Tibial artery (tissue), 4 donors: ENCODE data around the gene RNF144A.

ENCODE experiments used
- DNase-seq, 2 donors: peaks; one replicate each; pipeline ENCODE4 v3.0.0-alpha.2; 2019
- H3K27ac ChIP-seq, 2 donors: fragments of 200-600 bp; sonication (generic) in 1 of 2; 1 replicate in 1 of 2; 2 replicates in 1 of 2; pipeline ENCODE4 v1.5.1; 2018 to 2019; ENCODE audit warnings: mild to moderate bottlenecking in 1 of 2
- H3K27me3 ChIP-seq, 2 donors: fragments of 200-600 bp; sonication (generic) in 1 of 2; one replicate each; pipeline versions ENCODE4 v1.5.1 to v1.6.0; 2016 to 2019
- H3K36me3 ChIP-seq, 3 donors: fragments of 200-600 bp; sonication (generic) in 2 of 3; one replicate each; pipeline ENCODE4 v1.5.1; 2016 to 2019; ENCODE audit warnings: mild to moderate bottlenecking in 2 of 3
- H3K4me1 ChIP-seq, 4 donors: fragments of 200-600 bp; sonication (generic) in 2 of 4; 1 replicate in 3 of 4; 2 replicates in 1 of 4; pipeline ENCODE4 v1.5.1; 2016 to 2019
- H3K4me3 ChIP-seq, 2 donors: fragments of 200-600 bp; sonication (generic) in 1 of 2; 1 replicate in 1 of 2; 2 replicates in 1 of 2; pipeline ENCODE4 v1.5.1; 2018 to 2019; ENCODE audit warnings: mild to moderate bottlenecking in 2 of 2
- H3K9me3 ChIP-seq, 3 donors: fragments of 200-600 bp; sonication (generic) in 1 of 3; one replicate each; pipeline ENCODE4 v1.5.1; 2016 to 2019
- intact Hi-C: fragments of 100-400 bp; cut with DNase I; formaldehyde crosslinking; loops from one replicate; pipeline ENCODE4 v1.15.0; 2023; ENCODE audit warnings: low total_unique reads
- TF ChIP-seq, protein P1 (sequence below), 2 experiments: fragments of 200-600 bp in 1 of 2; fragments of 450-650 bp in 1 of 2; IDR thresholded peaks; one replicate each; pipeline ENCODE4 v1.5.1; 2017 to 2019; ENCODE audit warnings: antibody characterized with exemption in 2 of 2, mild to moderate bottlenecking in 1 of 2, moderate library complexity in 1 of 2

Gene RNF144A

DNA sequence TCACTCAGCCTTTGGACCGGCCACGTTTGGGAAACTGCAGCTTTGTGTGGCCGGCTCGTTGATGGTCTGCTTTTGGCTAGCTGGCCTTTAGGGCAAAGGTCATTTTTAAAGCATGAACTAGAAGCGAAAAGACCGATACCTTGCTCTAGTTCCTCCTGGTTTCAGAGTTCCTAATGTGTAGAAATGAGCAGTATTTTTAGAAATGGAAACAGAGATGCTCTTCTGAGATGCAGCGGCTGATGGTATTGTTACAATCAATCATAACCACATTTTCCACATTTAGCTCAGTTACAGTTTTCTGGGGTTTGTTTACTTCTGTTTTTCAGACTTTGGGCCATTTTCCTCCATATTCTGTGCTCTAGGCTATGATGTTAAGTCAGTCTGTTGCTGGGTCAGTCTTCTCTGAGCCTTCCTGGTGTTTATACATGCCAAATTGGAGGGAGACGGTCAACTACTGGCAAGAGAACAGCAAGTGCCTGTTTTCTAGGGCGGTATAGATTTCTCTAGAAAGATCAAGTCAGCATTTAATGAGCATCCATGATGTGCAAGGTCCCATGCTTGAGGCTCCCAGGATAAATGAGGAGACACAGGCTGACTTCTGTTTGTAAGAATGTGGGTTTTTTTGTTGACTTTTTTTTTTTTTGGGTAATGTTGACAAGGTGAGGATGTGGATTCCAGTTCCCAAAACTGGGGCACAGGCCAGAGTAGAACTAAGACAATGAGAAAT, 28.0 kb downstream of the RNF144A start:
- Histone ChIP-seq H3K27ac (no peak overlapping the region), H3K4me1 (no peaks in the 10 kb centered on the region), H3K27me3 (no peaks in the 10 kb centered on the region), H3K4me3 (no peak overlapping the region), H3K36me3 (peaks cover 0 to 10% (median 0%) of the 10 kb centered on the region in 3 donors), H3K9me3 (no peaks in the 10 kb centered on the region)
- DNase-seq, result no peak
- intact Hi-C loops, result no loop called here
- TF ChIP-seq, protein P1, sequence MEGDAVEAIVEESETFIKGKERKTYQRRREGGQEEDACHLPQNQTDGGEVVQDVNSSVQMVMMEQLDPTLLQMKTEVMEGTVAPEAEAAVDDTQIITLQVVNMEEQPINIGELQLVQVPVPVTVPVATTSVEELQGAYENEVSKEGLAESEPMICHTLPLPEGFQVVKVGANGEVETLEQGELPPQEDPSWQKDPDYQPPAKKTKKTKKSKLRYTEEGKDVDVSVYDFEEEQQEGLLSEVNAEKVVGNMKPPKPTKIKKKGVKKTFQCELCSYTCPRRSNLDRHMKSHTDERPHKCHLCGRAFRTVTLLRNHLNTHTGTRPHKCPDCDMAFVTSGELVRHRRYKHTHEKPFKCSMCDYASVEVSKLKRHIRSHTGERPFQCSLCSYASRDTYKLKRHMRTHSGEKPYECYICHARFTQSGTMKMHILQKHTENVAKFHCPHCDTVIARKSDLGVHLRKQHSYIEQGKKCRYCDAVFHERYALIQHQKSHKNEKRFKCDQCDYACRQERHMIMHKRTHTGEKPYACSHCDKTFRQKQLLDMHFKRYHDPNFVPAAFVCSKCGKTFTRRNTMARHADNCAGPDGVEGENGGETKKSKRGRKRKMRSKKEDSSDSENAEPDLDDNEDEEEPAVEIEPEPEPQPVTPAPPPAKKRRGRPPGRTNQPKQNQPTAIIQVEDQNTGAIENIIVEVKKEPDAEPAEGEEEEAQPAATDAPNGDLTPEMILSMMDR (IDR thresholded peaks at IDR 0.05), result no peak

DNA sequence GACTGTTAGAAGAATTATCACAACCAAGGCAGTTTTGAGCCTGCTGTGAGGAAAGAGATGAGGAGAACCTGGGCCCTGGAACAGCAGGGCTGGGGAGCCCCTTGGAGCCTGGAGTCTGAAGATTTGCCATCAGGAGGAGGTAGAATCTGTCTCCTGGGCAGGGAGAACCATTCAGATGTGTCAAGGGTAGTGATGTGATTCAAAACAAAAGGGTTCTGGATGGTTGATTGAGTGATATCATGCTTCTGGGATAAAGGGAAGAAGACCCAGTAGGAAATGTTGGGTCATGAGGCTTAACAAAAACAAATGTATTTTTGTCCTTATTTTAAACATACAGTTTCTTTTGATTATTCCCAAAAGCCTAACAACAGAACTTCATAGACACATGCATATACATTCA, 28.6 kb downstream of the RNF144A start:
- Histone ChIP-seq H3K36me3 (peaks cover 0 to 10% (median 0%) of the 10 kb centered on the region in 3 donors), H3K27ac (no peak overlapping the region), H3K4me3 (no peak overlapping the region), H3K27me3 (no peaks in the 10 kb centered on the region), H3K4me1 (no peaks in the 10 kb centered on the region), H3K9me3 (no peaks in the 10 kb centered on the region)
- no peak for DNase-seq
- intact Hi-C loops, result no loop called here
- TF ChIP-seq, protein P1 (IDR thresholded peaks at IDR 0.05), result no peak

- no peak for DNase-seq
- TF ChIP-seq, protein P1 (IDR thresholded peaks at IDR 0.05), result no peak
- Histone ChIP-seq H3K36me3 (peaks cover 0 to 10% (median 0%) of the 10 kb centered on the region in 3 donors), H3K27me3 (no peaks in the 10 kb centered on the region), H3K9me3 (no peaks in the 10 kb centered on the region), H3K27ac (no peak overlapping the region), H3K4me3 (no peak overlapping the region), H3K4me1 (no peaks in the 10 kb centered on the region)
- intact Hi-C loops, result no loop called here
Measured at GRCh38 chr2:6946722-6947121, 29.5 kb downstream of the RNF144A start.

GRCh38 chr2:6947929-6948676, 30.9 kb downstream of the RNF144A start:
- Histone ChIP-seq H3K9me3 (no peaks in the 10 kb centered on the region), H3K27me3 (no peaks in the 10 kb centered on the region), H3K4me1 (no peaks in the 10 kb centered on the region), H3K36me3 (peaks cover 0 to 8% (median 0%) of the 10 kb centered on the region in 3 donors), H3K27ac (no peak overlapping the region), H3K4me3 (no peak overlapping the region)
- intact Hi-C loops, result no loop called here
- no peak for DNase-seq
- TF ChIP-seq, protein P1 (IDR thresholded peaks at IDR 0.05), result no peak

- H3K27ac ChIP-seq, result no peak overlapping the region
- H3K9me3 ChIP-seq, result no peaks in the 10 kb centered on the region
- DNase-seq, result no peak
- TF ChIP-seq, protein P1 (IDR thresholded peaks at IDR 0.05), result no peak
- H3K27me3 ChIP-seq, result no peaks in the 10 kb centered on the region
- H3K4me1 ChIP-seq, result no peaks in the 10 kb centered on the region
- peaks cover 0 to under 1% (median 0%) of the 10 kb centered on the region in 3 donors for H3K36me3 ChIP-seq
- H3K4me3 ChIP-seq, result no peak overlapping the region
- intact Hi-C loops, result no loop called here
Measured at GRCh38 chr2:6948677-6949351, 31.6 kb downstream of the RNF144A start.
